COLO668 (cell line): ENCODE data around the gene GPR39.

ENCODE experiments used
- DNase-seq: peaks from one replicate; lab custom pipeline; 2025; ENCODE audit not compliant: unreplicated experiment; lab: John Stamatoyannopoulos, UW

Gene GPR39

GRCh38 chr2:132442278-132442677, 25.7 kb downstream of the GPR39 start:
- no peak for DNase-seq

GRCh38 chr2:132443106-132443505, 26.5 kb downstream of the GPR39 start:
- DNase-seq = no peak

GRCh38 chr2:132446444-132446843, 29.8 kb downstream of the GPR39 start:
- DNase-seq = no peak

- DNase-seq = no peak
Observed at GRCh38 chr2:132448331-132448730, 31.7 kb downstream of the GPR39 start.

- DNase-seq = peak; percentile 21
Observed at GRCh38 chr2:132448771-132449170, 32.2 kb downstream of the GPR39 start.

GRCh38 chr2:132449868-132450267, 33.3 kb downstream of the GPR39 start:
- no peak for DNase-seq

GRCh38 chr2:132460781-132461180, 44.2 kb downstream of the GPR39 start:
- no peak for DNase-seq

GRCh38 chr2:132462236-132462635, 45.6 kb downstream of the GPR39 start:
- DNase-seq = no peak

GRCh38 chr2:132463719-132464118, 47.1 kb downstream of the GPR39 start:
- no peak for DNase-seq

GRCh38 chr2:132465917-132466316, 49.3 kb downstream of the GPR39 start:
- no peak for DNase-seq

- no peak for DNase-seq
Observed at GRCh38 chr2:132466428-132467028, 49.9 kb downstream of the GPR39 start.

- DNase-seq = no peak
Observed at GRCh38 chr2:132468821-132469675, 52.4 kb downstream of the GPR39 start.

GRCh38 chr2:132470746-132471145, 54.1 kb downstream of the GPR39 start:
- no peak for DNase-seq

GRCh38 chr2:132473174-132473883, 56.7 kb downstream of the GPR39 start:
- no peak for DNase-seq

GRCh38 chr2:132475615-132476014, 59.0 kb downstream of the GPR39 start:
- no peak for DNase-seq

GRCh38 chr2:132477436-132477835, 60.8 kb downstream of the GPR39 start:
- no peak for DNase-seq

GRCh38 chr2:132477962-132478361, 61.4 kb downstream of the GPR39 start:
- DNase-seq = no peak

GRCh38 chr2:132478461-132479105, 62.0 kb downstream of the GPR39 start:
- DNase-seq = no peak

- no peak for DNase-seq
Observed at GRCh38 chr2:132479155-132479554, 62.5 kb downstream of the GPR39 start.

GRCh38 chr2:132482821-132483220, 66.2 kb downstream of the GPR39 start:
- no peak for DNase-seq

GRCh38 chr2:132484144-132484543, 67.5 kb downstream of the GPR39 start:
- no peak for DNase-seq
